HG03280 (cell line): Measurements from ENCODE around the gene PSMG2.

Source experiments
- ATAC-seq: cut with Tn5 transposase; IDR thresholded peaks from one replicate; pipeline ENCODE4 v1.9.1; 2021; ENCODE audit warnings: mild to moderate bottlenecking, moderate library complexity; ENCODE audit not compliant: unreplicated experiment

PSMG2 gene, protein sequence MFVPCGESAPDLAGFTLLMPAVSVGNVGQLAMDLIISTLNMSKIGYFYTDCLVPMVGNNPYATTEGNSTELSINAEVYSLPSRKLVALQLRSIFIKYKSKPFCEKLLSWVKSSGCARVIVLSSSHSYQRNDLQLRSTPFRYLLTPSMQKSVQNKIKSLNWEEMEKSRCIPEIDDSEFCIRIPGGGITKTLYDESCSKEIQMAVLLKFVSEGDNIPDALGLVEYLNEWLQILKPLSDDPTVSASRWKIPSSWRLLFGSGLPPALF

GRCh38 chr18:12702221-12703095, at the start of gene PSMG2, which contains the start of gene CEP76:
PSMG2 (plus strand) TSS chr18:12703042; CDS start chr18:12703108, 66 bp downstream.
CEP76 (minus strand) TSS chr18:12702723; CDS start chr18:12702548, 175 bp downstream.
- peak; percentile 78 for ATAC-seq

GRCh38 chr18:12654971-12655370, 47.9 kb upstream of the PSMG2 start:
- ATAC-seq: no peak

DNA sequence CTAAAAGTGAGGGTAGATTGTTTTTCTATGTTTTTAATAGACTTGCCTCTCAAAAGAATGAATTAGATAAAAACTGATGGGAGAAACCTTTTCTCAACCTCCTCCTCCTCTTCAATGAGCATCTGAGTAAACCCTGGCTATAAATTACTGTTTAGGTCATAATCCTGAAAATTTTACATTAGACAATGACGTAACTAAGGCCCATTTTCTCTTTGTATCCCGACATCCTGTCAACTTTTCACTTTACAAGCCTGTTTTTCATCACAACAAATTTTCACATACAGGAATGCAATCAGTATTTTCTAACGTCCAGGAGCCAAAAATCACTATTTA, 46.3 kb upstream of the PSMG2 start:
- ATAC-seq: no peak

DNA sequence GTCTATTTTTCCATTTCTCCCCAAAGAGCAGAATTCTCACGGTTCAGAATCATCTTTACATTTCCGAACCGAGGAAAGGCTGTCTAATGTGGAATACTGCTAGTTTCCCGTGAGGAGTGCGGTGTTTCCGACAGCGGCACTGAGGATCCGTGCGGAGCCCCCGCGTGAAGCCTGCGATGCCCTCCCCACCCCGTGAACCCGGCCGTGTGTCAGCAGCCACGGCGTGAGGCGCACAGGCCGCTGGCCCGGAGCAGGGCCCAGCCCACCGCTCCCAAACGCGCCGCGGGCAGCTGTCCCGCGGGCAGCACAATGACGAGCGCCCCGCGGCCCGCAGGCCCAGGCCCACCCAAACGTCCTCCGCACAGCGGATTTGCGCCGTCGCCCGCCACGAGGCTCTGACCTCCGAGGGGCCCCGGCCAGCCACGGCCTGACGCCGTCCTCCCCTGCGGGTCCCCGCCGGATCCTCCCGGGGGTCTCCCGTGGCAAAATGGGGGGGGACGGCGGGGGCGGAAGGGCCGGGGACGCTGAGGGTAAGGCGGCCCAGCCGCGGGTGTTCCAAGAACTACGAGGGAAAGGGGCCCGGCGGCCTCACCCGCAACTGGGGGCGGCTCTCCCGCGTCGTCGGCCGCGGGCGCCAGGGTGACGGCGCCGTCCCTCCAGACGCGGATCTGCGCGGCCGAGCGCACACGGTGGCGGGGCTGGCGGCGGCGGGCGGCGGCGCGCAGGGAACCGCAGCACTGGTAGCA, 45.7 kb upstream of the PSMG2 start:
- peak; percentile 40 for ATAC-seq

GRCh38 chr18:12657684-12658425, 45.0 kb upstream of the PSMG2 start, which contains the start of gene SPIRE1:
SPIRE1 (minus strand) TSS chr18:12658107; CDS start chr18:12657866, 241 bp downstream.
- ATAC-seq: peak; percentile 44

GRCh38 chr18:12658426-12659138, 44.3 kb upstream of the PSMG2 start:
- ATAC-seq: peak; percentile 11

DNA sequence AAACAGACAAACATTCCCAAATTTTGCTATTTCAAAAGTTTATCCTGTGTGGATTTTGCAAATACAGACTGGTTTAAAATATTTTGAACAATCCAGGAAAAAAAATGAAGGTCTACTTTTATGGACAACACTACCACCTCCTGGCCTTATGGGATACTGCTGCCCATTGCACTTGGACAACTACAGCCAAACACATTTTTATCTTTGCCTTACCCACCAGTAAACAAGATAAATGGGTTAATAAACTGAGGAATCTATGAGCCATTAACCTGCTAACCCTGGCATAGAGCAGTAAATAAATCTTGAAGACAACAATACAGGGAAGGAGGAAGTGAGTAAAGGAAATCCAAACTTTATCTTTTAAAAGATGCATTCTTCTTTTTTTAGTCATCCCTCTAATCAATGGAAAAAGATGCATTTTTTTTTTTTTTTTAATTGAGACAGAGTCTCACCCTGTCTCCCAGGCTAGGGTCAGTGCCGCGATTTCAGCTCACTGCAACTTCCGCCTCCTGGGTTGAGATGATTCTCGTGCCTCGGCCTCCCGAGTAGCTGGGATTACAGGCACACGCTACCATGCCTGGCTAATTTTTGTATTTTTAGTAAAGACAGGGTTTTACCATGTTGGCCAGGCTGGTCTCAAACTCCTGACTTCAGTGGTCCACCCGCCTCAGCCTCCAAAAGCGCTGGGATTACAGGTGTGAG, 42.8 kb upstream of the PSMG2 start:
- ATAC-seq: no peak

- ATAC-seq: no peak
Measured at GRCh38 chr18:12668041-12668440, 34.8 kb upstream of the PSMG2 start.

DNA sequence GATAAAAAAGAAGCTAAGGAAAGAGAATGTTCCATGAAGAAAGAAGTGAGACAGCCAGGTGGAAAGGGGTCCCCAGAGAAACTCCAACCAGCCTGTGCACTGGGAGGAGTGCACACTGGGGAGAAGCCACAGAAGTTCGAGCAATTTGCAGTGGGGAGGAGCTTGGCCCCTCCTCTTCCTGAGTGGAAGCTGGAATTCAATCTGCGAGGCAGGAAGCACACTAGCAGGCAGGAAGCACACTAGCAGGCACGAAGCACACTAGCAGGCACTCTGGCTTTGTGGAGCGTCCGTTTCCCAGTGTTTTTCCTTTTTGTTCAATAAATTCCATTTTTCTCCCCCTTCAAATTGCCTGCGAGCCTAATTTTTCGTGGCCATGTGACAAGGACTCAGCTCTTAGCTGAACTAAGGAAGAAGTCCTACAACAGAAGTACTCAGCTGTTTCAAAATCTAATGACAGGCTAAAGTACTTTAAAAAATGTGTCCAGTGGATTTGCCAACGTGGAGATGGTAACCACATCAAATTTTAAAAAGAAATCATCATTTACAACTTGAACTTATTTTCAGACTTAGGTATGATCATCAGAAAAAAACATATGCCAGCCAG, 23.6 kb upstream of the PSMG2 start:
- ATAC-seq: no peak

GRCh38 chr18:12686100-12686499, 16.7 kb upstream of the PSMG2 start:
- ATAC-seq: no peak

DNA sequence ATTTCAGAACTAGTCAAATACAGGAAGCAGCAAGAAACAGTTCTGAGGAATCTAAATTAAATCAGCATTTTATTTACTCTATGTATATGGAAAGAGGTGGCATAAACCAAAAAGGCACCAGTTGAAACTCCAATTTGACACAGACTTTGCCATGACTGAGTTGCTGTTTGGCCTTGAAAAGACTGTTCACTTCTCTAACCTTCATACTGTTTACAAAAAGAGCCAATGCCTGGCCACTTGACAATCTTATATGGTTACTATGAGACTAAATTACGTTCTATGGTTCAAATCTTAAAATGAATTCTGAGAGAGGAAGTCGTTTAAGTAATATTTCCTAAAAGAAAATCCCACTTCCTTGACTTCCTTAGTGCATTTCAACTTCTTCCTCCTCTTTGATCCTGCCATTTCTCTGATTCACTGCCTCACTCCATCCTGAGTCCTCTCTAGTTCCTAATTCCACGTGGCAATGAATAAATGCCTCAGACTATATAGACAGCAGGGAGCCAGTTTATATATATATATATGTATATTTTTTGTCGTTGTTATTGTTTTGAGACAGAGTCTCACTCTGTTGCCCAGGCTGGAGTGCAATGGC, 13.5 kb upstream of the PSMG2 start:
- no peak for ATAC-seq

- no peak for ATAC-seq
Measured at GRCh38 chr18:12692206-12692605, 10.6 kb upstream of the PSMG2 start.

GRCh38 chr18:12694032-12694431, 8.8 kb upstream of the PSMG2 start:
- no peak for ATAC-seq

DNA sequence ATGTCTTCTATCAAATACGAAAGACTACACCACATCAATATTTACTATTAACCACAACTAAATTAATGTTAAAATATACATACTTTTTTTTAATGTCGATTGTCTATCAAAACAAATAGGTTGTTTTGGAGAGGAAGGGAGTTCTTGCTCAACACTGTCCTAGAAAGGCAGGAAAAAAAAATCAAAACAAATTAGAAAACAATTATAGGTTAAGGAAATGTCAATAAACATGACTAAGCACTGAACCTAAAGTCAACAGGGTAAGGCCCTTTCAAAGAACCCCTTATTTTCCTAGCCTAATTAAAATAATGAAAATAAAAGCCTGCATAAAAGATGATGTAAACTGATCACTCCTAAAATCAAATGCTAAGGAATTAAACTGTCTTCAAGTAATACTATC, 3.1 kb upstream of the PSMG2 start:
- no peak for ATAC-seq

DNA sequence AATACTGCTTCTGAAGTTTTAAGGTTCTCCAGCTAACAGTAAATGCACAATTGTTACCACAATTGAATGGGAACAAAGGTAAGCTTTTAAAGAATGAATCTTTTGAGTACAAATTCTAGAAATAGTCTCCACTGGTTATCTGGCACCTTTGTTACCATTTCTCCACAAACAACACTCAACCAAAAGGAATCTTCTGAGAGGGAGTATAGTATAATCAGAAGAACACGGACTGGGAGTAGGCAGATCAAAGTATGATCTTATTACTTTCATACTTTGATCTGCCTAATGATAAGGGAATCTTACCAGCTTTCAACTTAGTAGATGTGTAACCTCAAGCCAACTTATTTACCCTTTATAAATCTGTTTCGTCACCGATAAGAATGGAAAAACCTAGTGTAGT, 1.7 kb upstream of the PSMG2 start:
- no peak for ATAC-seq

- peak; percentile 20 for ATAC-seq
Measured at GRCh38 chr18:12703096-12703567, 290 bp downstream of the PSMG2 start.

GRCh38 chr18:12703664-12704063, 822 bp downstream of the PSMG2 start:
- no peak for ATAC-seq

- no peak for ATAC-seq
Measured at GRCh38 chr18:12711446-12711845, 8.6 kb downstream of the PSMG2 start.
